Endothelial cell of umbilical vein (primary cell): ENCODE results near the gene CD200R1.

Source experiments
- EZH2 ChIP-seq: IDR thresholded peaks from 2 replicates; pipeline ENCODE4 v1.6.1; 2012; ENCODE audit warnings: borderline replicate concordance, low read depth, mild to moderate bottlenecking, moderate library complexity, low read length, inconsistent platforms; ENCODE audit not compliant: severe bottlenecking
- JUN ChIP-seq: IDR thresholded peaks from 2 replicates; pipeline ENCODE4 v1.6.1; 2011; ENCODE audit warnings: borderline replicate concordance, low read depth; ENCODE audit not compliant: insufficient read length, insufficient read depth
- MYC ChIP-seq: IDR thresholded peaks from one replicate; pipeline ENCODE4 v1.6.1; 2011; ENCODE audit warnings: mild to moderate bottlenecking, low read depth, low read length
- POLR2A ChIP-seq: IDR thresholded peaks from 2 replicates; pipeline ENCODE4 v1.6.1; 2012; ENCODE audit warnings: low read depth, mild to moderate bottlenecking, control low read depth, low read length
- POLR2AphosphoS5 ChIP-seq: IDR thresholded peaks from 2 replicates; pipeline ENCODE4 v1.6.1; 2012; ENCODE audit warnings: low read depth, mild to moderate bottlenecking, control low read depth, low read length, moderate library complexity; ENCODE audit not compliant: insufficient read depth
- TF ChIP-seq, protein P1 (sequence below), 2 donors: IDR thresholded peaks; 1 replicate in 1 of 2; 2 replicates in 1 of 2; pipeline ENCODE4 v1.5.1; 2011; ENCODE audit warnings: low read length in 2 of 2, mild to moderate bottlenecking in 2 of 2, moderate library complexity in 2 of 2, control low read depth in 1 of 2, inconsistent platforms in 1 of 2, low read depth in 1 of 2; ENCODE audit not compliant: insufficient read depth in 1 of 2; ENCODE audit errors: extremely low read depth in 1 of 2
- TF ChIP-seq, protein P2 (sequence below): IDR thresholded peaks from 2 replicates; pipeline ENCODE4 v1.6.1; 2011; ENCODE audit not compliant: insufficient read depth, insufficient read length

DNA sequence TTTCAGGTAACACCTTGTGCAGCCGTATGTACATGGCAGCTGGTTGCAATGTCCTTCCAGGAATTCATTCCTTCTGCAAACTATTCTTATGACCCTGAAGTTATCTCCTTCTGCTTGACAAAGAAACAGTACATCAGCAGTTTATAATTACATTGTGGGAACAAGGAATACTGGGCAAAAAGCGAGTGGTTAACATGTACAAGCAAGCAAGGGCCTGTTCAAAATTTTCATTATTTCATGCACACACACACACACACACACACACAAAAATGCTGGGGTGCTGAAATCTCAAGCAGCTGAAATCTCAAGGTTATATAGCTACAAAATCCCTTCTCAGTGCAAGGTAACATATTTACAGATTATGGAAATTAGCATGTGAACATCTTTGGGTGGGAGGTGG, 46.6 kb upstream of the CD200R1 start:
- TF ChIP-seq, protein P1, sequence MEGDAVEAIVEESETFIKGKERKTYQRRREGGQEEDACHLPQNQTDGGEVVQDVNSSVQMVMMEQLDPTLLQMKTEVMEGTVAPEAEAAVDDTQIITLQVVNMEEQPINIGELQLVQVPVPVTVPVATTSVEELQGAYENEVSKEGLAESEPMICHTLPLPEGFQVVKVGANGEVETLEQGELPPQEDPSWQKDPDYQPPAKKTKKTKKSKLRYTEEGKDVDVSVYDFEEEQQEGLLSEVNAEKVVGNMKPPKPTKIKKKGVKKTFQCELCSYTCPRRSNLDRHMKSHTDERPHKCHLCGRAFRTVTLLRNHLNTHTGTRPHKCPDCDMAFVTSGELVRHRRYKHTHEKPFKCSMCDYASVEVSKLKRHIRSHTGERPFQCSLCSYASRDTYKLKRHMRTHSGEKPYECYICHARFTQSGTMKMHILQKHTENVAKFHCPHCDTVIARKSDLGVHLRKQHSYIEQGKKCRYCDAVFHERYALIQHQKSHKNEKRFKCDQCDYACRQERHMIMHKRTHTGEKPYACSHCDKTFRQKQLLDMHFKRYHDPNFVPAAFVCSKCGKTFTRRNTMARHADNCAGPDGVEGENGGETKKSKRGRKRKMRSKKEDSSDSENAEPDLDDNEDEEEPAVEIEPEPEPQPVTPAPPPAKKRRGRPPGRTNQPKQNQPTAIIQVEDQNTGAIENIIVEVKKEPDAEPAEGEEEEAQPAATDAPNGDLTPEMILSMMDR (IDR thresholded peaks at IDR 0.05; ENCODE audit: extremely low read depth in 1 of 2, insufficient read depth in 1 of 2, low read depth in 1 of 2, low read length in 2 of 2) = no peak
- no peak for TF ChIP-seq JUN
- TF ChIP-seq POLR2AphosphoS5 = no peak
- TF ChIP-seq POLR2A = no peak
- TF ChIP-seq EZH2 = no peak
- TF ChIP-seq, protein P2, sequence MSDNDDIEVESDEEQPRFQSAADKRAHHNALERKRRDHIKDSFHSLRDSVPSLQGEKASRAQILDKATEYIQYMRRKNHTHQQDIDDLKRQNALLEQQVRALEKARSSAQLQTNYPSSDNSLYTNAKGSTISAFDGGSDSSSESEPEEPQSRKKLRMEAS = no peak
- no peak for TF ChIP-seq MYC
